ENCODE results near the gene PTPRN2.

PTPRN2 gene

GRCh38 chr7:157723205-157723604, 864.4 kb downstream of the PTPRN2 start:
- DNase-seq: no peak

GRCh38 chr7:157722137-157723060, 865.2 kb downstream of the PTPRN2 start:
- no peak for DNase-seq

GRCh38 chr7:157721468-157722136, 866.0 kb downstream of the PTPRN2 start:
- no peak for DNase-seq

GRCh38 chr7:157719705-157720655, 867.6 kb downstream of the PTPRN2 start:
- no peak for DNase-seq

- no peak for DNase-seq
Measured at GRCh38 chr7:157719008-157719682, 868.5 kb downstream of the PTPRN2 start.

- no peak for DNase-seq
Measured at GRCh38 chr7:157718303-157719007, 869.2 kb downstream of the PTPRN2 start.

- no peak for DNase-seq
Measured at GRCh38 chr7:157717211-157718174, 870.1 kb downstream of the PTPRN2 start.

GRCh38 chr7:157715938-157716280, 871.7 kb downstream of the PTPRN2 start:
- DNase-seq: no peak

- no peak for DNase-seq
Measured at GRCh38 chr7:157715071-157715937, 872.3 kb downstream of the PTPRN2 start.

- DNase-seq: no peak
Measured at GRCh38 chr7:157714166-157715070, 873.2 kb downstream of the PTPRN2 start.

- no peak for DNase-seq
Measured at GRCh38 chr7:157713591-157713990, 874.0 kb downstream of the PTPRN2 start.

- no peak for DNase-seq
Measured at GRCh38 chr7:157712666-157713235, 874.9 kb downstream of the PTPRN2 start.

GRCh38 chr7:157711353-157711888, 876.2 kb downstream of the PTPRN2 start:
- no peak for DNase-seq

GRCh38 chr7:157710396-157710795, 877.2 kb downstream of the PTPRN2 start:
- no peak for DNase-seq

GRCh38 chr7:157709531-157710251, 877.9 kb downstream of the PTPRN2 start:
- no peak for DNase-seq

- no peak for DNase-seq
Measured at GRCh38 chr7:157708919-157709295, 878.7 kb downstream of the PTPRN2 start.

All from fibroblast of upper back skin (primary cell).